GM12878 (cell line): ENCODE results near the gene TUBAL3. TPM values are rescaled to one million over a fixed set of nuclear protein-coding genes. Genes with fewer than 3 reads are reported as not detected.
A peak's percentile ranks its signal among the peaks of the same experiment; 100 is the strongest.

Experiments used
- ASH2L ChIP-seq: fragments of 300-600, 200-600 bp; sonication (generic); IDR thresholded peaks from 2 replicates; pipeline ENCODE4 v1.6.1; 2017; ENCODE audit warnings: low read depth, mild to moderate bottlenecking, borderline replicate concordance
- BCL11A ChIP-seq: IDR thresholded peaks from 2 replicates; pipeline ENCODE4 v1.6.1; 2011; ENCODE audit warnings: low read depth, low read length
- BHLHE40 ChIP-seq, 2 experiments: fragments of 450-650 bp in 1 of 2; IDR thresholded peaks; 2 replicates each; pipeline ENCODE4 v1.6.1; 2011 to 2017; ENCODE audit warnings: low read depth in 2 of 2, borderline replicate concordance in 1 of 2, improper control_type of control experiment in 1 of 2, low read length in 1 of 2, mild to moderate bottlenecking in 1 of 2
- BMI1 ChIP-seq: fragments of 450-650 bp; IDR thresholded peaks from 2 replicates; pipeline ENCODE4 v1.6.1; 2016; ENCODE audit warnings: mild to moderate bottlenecking, moderate library complexity, borderline replicate concordance
- CBX5 ChIP-seq: sonication (generic); IDR thresholded peaks from 2 replicates; pipeline ENCODE4 v1.6.1; 2016; ENCODE audit warnings: low read depth, moderate library complexity, mild to moderate bottlenecking, inconsistent platforms
- HDGF ChIP-seq: fragments of 450-650 bp; IDR thresholded peaks from 2 replicates; pipeline ENCODE4 v1.6.1; 2016; ENCODE audit warnings: antibody characterized with exemption
- JUNB ChIP-seq: IDR thresholded peaks from 2 replicates; pipeline ENCODE4 v1.6.1; 2016; ENCODE audit warnings: antibody characterized with exemption, mild to moderate bottlenecking
- KAT2A ChIP-seq: conservative IDR thresholded peaks from 2 replicates; pipeline ENCODE4 v1.6.1; 2011; ENCODE audit warnings: low read depth, low read length; ENCODE audit not compliant: control insufficient read depth
- NFIC ChIP-seq: IDR thresholded peaks from 2 replicates; pipeline ENCODE4 v1.6.1; 2012; ENCODE audit warnings: low read depth, mild to moderate bottlenecking, inconsistent platforms, low read length, moderate library complexity
- PML ChIP-seq: IDR thresholded peaks from 2 replicates; pipeline ENCODE4 v1.6.1; 2012; ENCODE audit warnings: low read length, inconsistent platforms
- SIN3A ChIP-seq: IDR thresholded peaks from 2 replicates; pipeline ENCODE4 v1.6.1; 2012; ENCODE audit warnings: low read depth, low read length, improper control_type of control experiment
- SKIL ChIP-seq: fragments of 450-650 bp; IDR thresholded peaks from 2 replicates; pipeline ENCODE4 v1.6.1; 2017; ENCODE audit warnings: mild to moderate bottlenecking, low read depth, inconsistent platforms; ENCODE audit not compliant: poor library complexity, severe bottlenecking
- SMARCA5 ChIP-seq: fragments of 450-650 bp; IDR thresholded peaks from 2 replicates; pipeline ENCODE4 v1.6.1; 2017; ENCODE audit warnings: mild to moderate bottlenecking
- SMC3 ChIP-seq: IDR thresholded peaks from 2 replicates; pipeline ENCODE4 v1.6.1; 2011; ENCODE audit warnings: low read length, improper control_type of control experiment, borderline replicate concordance
- SP1 ChIP-seq: IDR thresholded peaks from one replicate; pipeline ENCODE4 v1.6.1; 2011; ENCODE audit warnings: low read depth, low read length
- STAT1 ChIP-seq: fragments of 450-650 bp; conservative IDR thresholded peaks from 2 replicates; pipeline ENCODE4 v1.6.1; 2014; ENCODE audit warnings: antibody characterized with exemption, mild to moderate bottlenecking
- SUZ12 ChIP-seq: fragments of 200-600 bp; sonication (generic); IDR thresholded peaks from one replicate; pipeline ENCODE4 v1.6.1; 2018; ENCODE audit warnings: antibody characterized with exemption, mild to moderate bottlenecking; ENCODE audit not compliant: unreplicated experiment
- TCF7 ChIP-seq: IDR thresholded peaks from 2 replicates; pipeline ENCODE4 v1.6.1; 2014; ENCODE audit warnings: antibody characterized with exemption, borderline replicate concordance
- WRNIP1 ChIP-seq: IDR thresholded peaks from 2 replicates; pipeline ENCODE4 v1.6.1; 2011; ENCODE audit warnings: low read depth, low read length, improper control_type of control experiment, borderline replicate concordance
- YBX1 ChIP-seq: fragments of 450-650 bp; IDR thresholded peaks from 2 replicates; pipeline ENCODE4 v1.6.1; 2016; ENCODE audit warnings: antibody characterized with exemption
- ZBTB11 ChIP-seq: fragments of 450-650 bp; formaldehyde crosslinking; IDR thresholded peaks from 2 replicates; pipeline ENCODE4 v1.5.0; 2022; ENCODE audit warnings: mild to moderate bottlenecking, missing genetic modification characterization
- ZBTB4 ChIP-seq: fragments of 450-650 bp; formaldehyde crosslinking; IDR thresholded peaks from 2 replicates; pipeline ENCODE4 v1.4.0; 2022; ENCODE audit warnings: mild to moderate bottlenecking, moderate library complexity
- ZNF274 ChIP-seq: IDR thresholded peaks from one replicate; pipeline ENCODE4 v1.8.0; 2011; ENCODE audit not compliant: insufficient read length, insufficient read depth
- ZSCAN29 ChIP-seq: fragments of 450-650 bp; IDR thresholded peaks from 2 replicates; pipeline ENCODE4 v1.6.1; 2017; ENCODE audit warnings: mild to moderate bottlenecking, moderate library complexity
- polyA plus RNA-seq, 11 experiments: library from polyadenylated mRNA; depleted of rRNA in 4 of 11; unstranded in 6 of 11; stranded (reverse) in 5 of 11; fragments of >200 nt; fragmentation: Nextera tagmentation in 4 of 11; fragmentation: Illumina TruSeq in 1 of 11; extraction: Ambion mirVana in 4 of 11; extraction: Trizol in 1 of 11; gene quantifications; 1 replicate in 1 of 11; 2 replicates in 10 of 11; pipeline versions ENCODE4 v1.2.1 to v1.2.3, GENCODE V29; 2011 to 2016; ENCODE audit warnings: inconsistent platforms in 2 of 11, missing spikeins in 2 of 11, low read depth in 1 of 11
- total RNA-seq, 4 experiments: library from RNA; depleted of rRNA in 3 of 4; stranded (reverse); fragments of >200 nt in 3 of 4; fragmentation: Illumina TruSeq in 1 of 4; extraction: Trizol in 1 of 4; gene quantifications; 2 replicates each; pipeline versions ENCODE4 v1.2.1 to v1.2.3, GENCODE V29; 2013 to 2021

Gene TUBAL3
- total and polyA plus RNA-seq, 10 of the 15 experiments (the other 5 are each of a cell fraction or from before 2014, with no cell fraction given): 0.03 to 0.06 TPM; not detected in 8

- peak; percentile 90 for TF ChIP-seq NFIC
- TF ChIP-seq ZSCAN29: no peak
- no peak for TF ChIP-seq SIN3A
- TF ChIP-seq ZBTB4 (CRISPR knock-in tag): no peak
- TF ChIP-seq CBX5: 0 out of 2 replicates have a peak, but pooled peaks have one; percentile 43
- no peak for TF ChIP-seq BHLHE40 (IDR thresholded peaks at IDR 0.05; ENCODE audit: borderline replicate concordance in 1 of 2, low read depth in 2 of 2, low read length in 1 of 2)
- no peak for TF ChIP-seq ASH2L
- peak; percentile 67; the same call in 1 of the 2 replicates for TF ChIP-seq BCL11A
- TF ChIP-seq SKIL: peak; percentile 76
- TF ChIP-seq SMARCA5: no peak
- no peak for TF ChIP-seq ZBTB11 (CRISPR knock-in tag)
- peak; percentile 96 for TF ChIP-seq JUNB
- no peak for TF ChIP-seq HDGF
- no peak for TF ChIP-seq SP1
- no peak for TF ChIP-seq ZNF274
- TF ChIP-seq TCF7: peak; percentile 32; the same call in 1 of the 2 replicates
- TF ChIP-seq SUZ12: no peak
- no peak for TF ChIP-seq WRNIP1
- no peak for TF ChIP-seq BMI1
- 0 out of 2 replicates have a peak, but pooled peaks have one; percentile 34 for TF ChIP-seq PML
- TF ChIP-seq YBX1: no peak
- no peak for TF ChIP-seq STAT1
- no peak for TF ChIP-seq KAT2A
- TF ChIP-seq SMC3: no peak
Observed at GRCh38 chr10:5443429-5443828, 38.8 kb upstream of the TUBAL3 start (continued).
